ENCODE data around the gene MCF2L.

The MCF2L gene

DNA sequence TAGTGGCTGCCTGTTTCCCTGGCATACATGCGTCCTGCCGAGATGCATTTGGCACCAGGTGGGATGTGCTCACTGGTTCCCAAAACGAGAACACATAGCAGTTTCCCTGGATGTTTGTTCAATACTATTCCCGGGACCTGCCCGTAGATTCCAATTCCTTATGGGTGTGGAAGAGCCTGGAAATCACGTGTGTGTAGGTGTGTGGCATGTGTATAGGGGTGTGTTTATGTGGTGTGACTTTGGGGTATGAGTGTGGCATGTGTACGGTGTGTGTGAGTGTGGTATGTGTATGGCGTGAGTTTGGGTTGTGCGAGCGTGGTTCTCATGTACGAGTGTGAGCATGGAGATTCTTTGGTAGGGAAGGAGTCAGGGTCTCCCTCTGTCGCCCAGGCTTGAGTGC, 133.7 kb downstream of the MCF2L start:
- Histone ChIP-seq H4K8ac (ENCODE audit: low read length) (no peak overlapping the region), H2BK5ac (ENCODE audit: low read depth, low read length, poor library complexity, severe bottlenecking) (no peak overlapping the region), H3K27me3 (ENCODE audit: control insufficient read depth in 1 of 2, insufficient read depth in 1 of 2, low read length in 2 of 2) (peaks cover 25 to 27% of the 10 kb centered on the region in 2 experiments), H3K4me3 (ENCODE audit: insufficient read depth in 1 of 2, low read depth in 1 of 2, low read length in 2 of 2) (no peak overlapping the region), H3K23ac (ENCODE audit: low read length in 2 of 2) (no peak overlapping the region), H3K4ac (ENCODE audit: low read depth in 1 of 2, low read length in 2 of 2) (no peak overlapping the region), H4K91ac (ENCODE audit: low read length) (peak overlapping the region; percentile 21), H2BK15ac (ENCODE audit: low read depth, poor library complexity, severe bottlenecking) (no peak overlapping the region), H2BK120ac (ENCODE audit: low read depth, low read length) (no peak overlapping the region), H3K79me1 (replicated peaks; ENCODE audit: low read length, poor library complexity, severe bottlenecking) (no peaks in the 10 kb centered on the region), H2BK12ac (ENCODE audit: low read length in 2 of 2) (no peak overlapping the region), H3K9ac (ENCODE audit: low read length) (no peak overlapping the region), H3K18ac (ENCODE audit: low read depth in 1 of 2, low read length in 2 of 2) (no peak overlapping the region), H3K36me3 (ENCODE audit: control insufficient read depth in 1 of 2, insufficient read depth in 2 of 2, low read depth in 1 of 2, low read length in 2 of 2) (no peaks in the 10 kb centered on the region), H3K9me3 (ENCODE audit: control insufficient read depth, low read length) (no peaks in the 10 kb centered on the region), H3K14ac (ENCODE audit: low read length in 2 of 2) (no peak overlapping the region), H3K27ac (ENCODE audit: low read length, poor library complexity, severe bottlenecking) (no peak overlapping the region), H2AFZ (ENCODE audit: low read depth, low read length) (no peak overlapping the region), H3K4me1 (ENCODE audit: control insufficient read depth, insufficient read depth, low read depth, low read length) (peaks cover 10% of the 10 kb centered on the region), H2AK5ac (ENCODE audit: low read length, severe bottlenecking) (no peak overlapping the region), H3K4me2 (ENCODE audit: low read length, poor library complexity, severe bottlenecking) (no peak overlapping the region)
- 90% methylated on average over 12 of the region's 12 CpGs for WGBS
- no peak for DNase-seq

DNA sequence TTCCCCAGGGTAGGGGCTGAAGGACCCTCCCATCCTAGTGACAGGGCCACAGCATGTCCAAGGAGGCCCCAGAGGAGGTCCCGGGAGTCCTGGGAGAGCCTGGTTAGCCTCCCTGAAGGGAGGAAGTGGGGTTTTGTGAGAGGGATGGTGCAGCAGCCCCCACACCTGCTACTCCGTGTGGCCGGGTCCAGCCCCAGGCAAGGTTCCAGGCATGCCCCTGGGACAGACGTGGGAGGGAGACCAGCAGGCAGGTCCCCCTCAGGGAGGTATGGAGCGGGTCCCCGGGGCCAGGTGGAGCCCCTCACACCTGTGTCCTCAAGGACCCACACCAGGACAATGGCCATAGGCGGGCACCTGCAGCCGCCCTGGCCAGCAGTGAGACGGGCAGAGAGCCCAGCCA, 134.6 kb downstream of the MCF2L start:
- H3K4me3 ChIP-seq (ENCODE audit: insufficient read depth in 1 of 2, low read depth in 1 of 2, low read length in 2 of 2) = no peak overlapping the region
- H3K9me3 ChIP-seq (ENCODE audit: control insufficient read depth, low read length) = no peaks in the 10 kb centered on the region
- no peak overlapping the region for H3K9ac ChIP-seq (ENCODE audit: low read length)
- no peak overlapping the region for H2BK15ac ChIP-seq (ENCODE audit: low read depth, poor library complexity, severe bottlenecking)
- no peak overlapping the region for H2BK120ac ChIP-seq (ENCODE audit: low read depth, low read length)
- H2AFZ ChIP-seq (ENCODE audit: low read depth, low read length) = no peak overlapping the region
- no peak overlapping the region for H3K23ac ChIP-seq (ENCODE audit: low read length in 2 of 2)
- H3K4me1 ChIP-seq (ENCODE audit: control insufficient read depth, insufficient read depth, low read depth, low read length) = peaks cover 6% of the 10 kb centered on the region
- no peak overlapping the region for H3K18ac ChIP-seq (ENCODE audit: low read depth in 1 of 2, low read length in 2 of 2)
- no peak overlapping the region for H3K27ac ChIP-seq (ENCODE audit: low read length, poor library complexity, severe bottlenecking)
- no peaks in the 10 kb centered on the region for H3K36me3 ChIP-seq (ENCODE audit: control insufficient read depth in 1 of 2, insufficient read depth in 2 of 2, low read depth in 1 of 2, low read length in 2 of 2)
- H4K91ac ChIP-seq (ENCODE audit: low read length) = no peak overlapping the region
- no peak overlapping the region for H3K4ac ChIP-seq (ENCODE audit: low read depth in 1 of 2, low read length in 2 of 2)
- no peak for DNase-seq
- H2AK5ac ChIP-seq (ENCODE audit: low read length, severe bottlenecking) = no peak overlapping the region
- H2BK5ac ChIP-seq (ENCODE audit: low read depth, low read length, poor library complexity, severe bottlenecking) = no peak overlapping the region
- WGBS = 94% methylated on average over 9 of the region's 9 CpGs
- no peak overlapping the region for H4K8ac ChIP-seq (ENCODE audit: low read length)
- H3K27me3 ChIP-seq (ENCODE audit: control insufficient read depth in 1 of 2, insufficient read depth in 1 of 2, low read length in 2 of 2) = peaks cover 18 to 24% of the 10 kb centered on the region in 2 experiments
- no peak overlapping the region for H2BK12ac ChIP-seq (ENCODE audit: low read length in 2 of 2)
- H3K14ac ChIP-seq (ENCODE audit: low read length in 2 of 2) = no peak overlapping the region
- no peaks in the 10 kb centered on the region for H3K79me1 ChIP-seq (replicated peaks; ENCODE audit: low read length, poor library complexity, severe bottlenecking)
- no peak overlapping the region for H3K4me2 ChIP-seq (ENCODE audit: low read length, poor library complexity, severe bottlenecking)

DNA sequence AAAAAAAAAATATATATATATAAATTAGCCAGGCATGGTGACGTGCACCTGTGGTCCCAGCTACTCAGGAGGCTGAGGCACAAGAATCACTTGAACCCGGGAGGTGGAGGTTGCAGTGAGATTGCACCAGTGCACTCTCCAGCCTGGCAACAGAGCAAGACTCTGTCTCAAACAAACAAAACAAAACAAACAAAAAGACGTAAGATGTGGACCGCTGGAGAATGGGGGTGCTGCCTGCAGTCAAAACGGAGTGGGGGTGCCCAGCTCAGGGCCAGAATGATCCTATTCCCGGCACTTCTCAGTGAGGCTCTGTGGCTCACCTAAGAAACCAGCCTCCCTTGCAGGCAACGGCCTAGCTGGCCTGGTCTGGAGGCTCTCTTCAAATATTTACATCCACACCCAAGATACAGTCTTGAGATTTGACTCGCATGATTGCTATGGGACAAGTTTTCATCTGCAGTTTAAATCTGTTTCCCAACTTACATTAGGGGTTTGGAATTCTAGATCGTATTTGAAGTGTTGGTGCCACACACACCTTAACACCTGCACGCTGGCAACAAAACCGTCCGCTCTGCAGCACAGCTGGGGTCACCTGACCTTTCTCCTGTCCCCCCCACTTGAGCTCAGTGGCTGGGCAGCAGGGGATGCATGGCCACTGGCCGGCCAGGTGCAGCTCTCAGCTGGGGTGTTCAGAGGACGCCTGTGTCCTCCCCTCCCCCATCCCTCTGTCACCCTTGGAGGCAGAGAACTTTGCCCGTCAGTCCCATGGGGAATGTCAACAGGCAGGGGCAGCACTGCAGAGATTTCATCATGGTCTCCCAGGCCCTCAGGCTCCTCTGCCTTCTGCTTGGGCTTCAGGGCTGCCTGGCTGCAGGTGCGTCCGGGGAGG, 136.3 kb downstream of the MCF2L start, which contains the start of gene F7:
TSS of gene F7 (plus strand) at position 760 of the 889 bp plus-strand sequence. CDS start at position 811, 51 bp downstream.
- no peaks in the 10 kb centered on the region for H3K36me3 ChIP-seq (ENCODE audit: control insufficient read depth in 1 of 2, insufficient read depth in 2 of 2, low read depth in 1 of 2, low read length in 2 of 2)
- no peak within 1 kb of the TSS for H3K4me3 ChIP-seq (ENCODE audit: insufficient read depth in 1 of 2, low read depth in 1 of 2, low read length in 2 of 2)
- no peak within 1 kb of the TSS for H3K9ac ChIP-seq (ENCODE audit: low read length)
- no peak within 1 kb of the TSS for H3K4me2 ChIP-seq (ENCODE audit: low read length, poor library complexity, severe bottlenecking)
- H2BK5ac ChIP-seq (ENCODE audit: low read depth, low read length, poor library complexity, severe bottlenecking) = no peak within 1 kb of the TSS
- no peak within 1 kb of the TSS for H2AFZ ChIP-seq (ENCODE audit: low read depth, low read length)
- peaks cover 14 to 27% of the 10 kb centered on the region in 2 experiments for H3K27me3 ChIP-seq (ENCODE audit: control insufficient read depth in 1 of 2, insufficient read depth in 1 of 2, low read length in 2 of 2)
- H2BK120ac ChIP-seq (ENCODE audit: low read depth, low read length) = no peak within 1 kb of the TSS
- H3K79me1 ChIP-seq (replicated peaks; ENCODE audit: low read length, poor library complexity, severe bottlenecking) = no peaks in the 10 kb centered on the region
- no peak within 1 kb of the TSS for H2BK15ac ChIP-seq (ENCODE audit: low read depth, poor library complexity, severe bottlenecking)
- H3K14ac ChIP-seq (ENCODE audit: low read length in 2 of 2) = no peak within 1 kb of the TSS
- H3K18ac ChIP-seq (ENCODE audit: low read depth in 1 of 2, low read length in 2 of 2) = no peak within 1 kb of the TSS
- H3K27ac ChIP-seq (ENCODE audit: low read length, poor library complexity, severe bottlenecking) = no peak within 1 kb of the TSS
- H2BK12ac ChIP-seq (ENCODE audit: low read length in 2 of 2) = no peak within 1 kb of the TSS
- peak within 1 kb of the TSS; percentile 15 for H4K91ac ChIP-seq (ENCODE audit: low read length)
- no peak for DNase-seq
- H3K4ac ChIP-seq (ENCODE audit: low read depth in 1 of 2, low read length in 2 of 2) = no peak within 1 kb of the TSS
- no peaks in the 10 kb centered on the region for H3K9me3 ChIP-seq (ENCODE audit: control insufficient read depth, low read length)
- H2AK5ac ChIP-seq (ENCODE audit: low read length, severe bottlenecking) = no peak within 1 kb of the TSS
- H3K4me1 ChIP-seq (ENCODE audit: control insufficient read depth, insufficient read depth, low read depth, low read length) = peaks cover 7% of the 10 kb centered on the region
- no peak within 1 kb of the TSS for H4K8ac ChIP-seq (ENCODE audit: low read length)
- WGBS = 72% methylated on average over 16 of the region's 17 CpGs
- H3K23ac ChIP-seq (ENCODE audit: low read length in 2 of 2) = peak within 1 kb of the TSS in 1 of 2 experiments; percentile 77

DNA sequence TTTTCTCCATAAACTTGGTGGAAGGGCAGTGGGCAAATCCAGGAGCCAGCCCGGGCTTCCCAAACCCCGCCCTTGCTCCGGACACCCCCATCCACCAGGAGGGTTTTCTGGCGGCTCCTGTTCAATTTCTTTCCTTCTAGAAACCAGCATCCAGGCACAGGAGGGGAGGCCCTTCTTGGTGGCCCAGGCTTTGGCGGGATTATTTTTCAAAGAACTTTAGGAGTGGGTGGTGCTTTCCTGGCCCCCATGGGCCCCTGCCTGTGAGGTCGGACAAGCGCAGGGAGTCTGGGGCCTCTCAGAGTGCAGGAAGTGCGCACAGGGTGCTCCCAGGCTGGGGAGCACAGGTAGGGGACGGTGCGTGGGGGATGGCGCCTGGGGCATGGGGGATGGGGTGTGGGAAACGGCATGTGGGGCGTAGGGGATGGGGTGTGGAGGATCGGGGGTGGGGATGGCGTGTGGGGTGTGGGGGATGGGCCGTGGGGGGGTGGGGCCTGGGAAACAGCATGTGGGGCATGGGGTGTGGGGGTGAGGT, 137.0 kb downstream of the MCF2L start:
- H2AK5ac ChIP-seq (ENCODE audit: low read length, severe bottlenecking) = no peak overlapping the region
- H3K27ac ChIP-seq (ENCODE audit: low read length, poor library complexity, severe bottlenecking) = no peak overlapping the region
- no peak overlapping the region for H2BK15ac ChIP-seq (ENCODE audit: low read depth, poor library complexity, severe bottlenecking)
- no peak overlapping the region for H3K9ac ChIP-seq (ENCODE audit: low read length)
- H3K4me1 ChIP-seq (ENCODE audit: control insufficient read depth, insufficient read depth, low read depth, low read length) = peaks cover 14% of the 10 kb centered on the region
- H3K4ac ChIP-seq (ENCODE audit: low read depth in 1 of 2, low read length in 2 of 2) = no peak overlapping the region
- no peak overlapping the region for H2BK12ac ChIP-seq (ENCODE audit: low read length in 2 of 2)
- H3K4me2 ChIP-seq (ENCODE audit: low read length, poor library complexity, severe bottlenecking) = no peak overlapping the region
- H3K9me3 ChIP-seq (ENCODE audit: control insufficient read depth, low read length) = no peaks in the 10 kb centered on the region
- WGBS = 73% methylated on average over 16 of the region's 16 CpGs
- H3K27me3 ChIP-seq (ENCODE audit: control insufficient read depth in 1 of 2, insufficient read depth in 1 of 2, low read length in 2 of 2) = peaks cover 16 to 34% of the 10 kb centered on the region in 2 experiments
- H2BK5ac ChIP-seq (ENCODE audit: low read depth, low read length, poor library complexity, severe bottlenecking) = no peak overlapping the region
- no peak overlapping the region for H2AFZ ChIP-seq (ENCODE audit: low read depth, low read length)
- no peak overlapping the region for H3K4me3 ChIP-seq (ENCODE audit: insufficient read depth in 1 of 2, low read depth in 1 of 2, low read length in 2 of 2)
- DNase-seq = no peak
- no peak overlapping the region for H4K91ac ChIP-seq (ENCODE audit: low read length)
- no peaks in the 10 kb centered on the region for H3K36me3 ChIP-seq (ENCODE audit: control insufficient read depth in 1 of 2, insufficient read depth in 2 of 2, low read depth in 1 of 2, low read length in 2 of 2)
- no peak overlapping the region for H3K18ac ChIP-seq (ENCODE audit: low read depth in 1 of 2, low read length in 2 of 2)
- H3K79me1 ChIP-seq (replicated peaks; ENCODE audit: low read length, poor library complexity, severe bottlenecking) = no peaks in the 10 kb centered on the region
- no peak overlapping the region for H2BK120ac ChIP-seq (ENCODE audit: low read depth, low read length)
- H4K8ac ChIP-seq (ENCODE audit: low read length) = no peak overlapping the region
- H3K23ac ChIP-seq (ENCODE audit: low read length in 2 of 2) = no peak overlapping the region
- H3K14ac ChIP-seq (ENCODE audit: low read length in 2 of 2) = no peak overlapping the region

Measured in mesenchymal stem cell (in vitro differentiated cells and primary cell).